GM23338 (cell line): ENCODE results near the gene RTL1. TPM values are rescaled to one million over a fixed set of nuclear protein-coding genes. Genes with fewer than 3 reads are reported as not detected.

Experiments used
- ATAC-seq: fragments of 200-7000 bp; cut with Tn5 transposase; 3 replicates; pipeline ENCODE4 v1.9.1; 2020
- DNase-seq: peaks from one replicate; pipeline ENCODE4 v3.0.0-alpha.2; 2015; ENCODE audit warnings: low spot score
- H2AFZ ChIP-seq: fragments of 200-600 bp; sonication (generic); 2 replicates; pipeline ENCODE4 v1.8.0; 2016; ENCODE audit warnings: antibody characterized with exemption, mild to moderate bottlenecking, moderate library complexity
- H3F3A ChIP-seq: fragments of 200-600 bp; sonication (generic); replicated peaks from 2 replicates; pipeline ENCODE4 v1.8.0; 2017; ENCODE audit warnings: antibody characterized with exemption, mixed run types, low read depth
- H3K27ac ChIP-seq: fragments of 200-600 bp; sonication (generic); 2 replicates; pipeline ENCODE4 v1.6.1; 2016; ENCODE audit warnings: low read depth
- H3K27me3 ChIP-seq: fragments of 200-600 bp; sonication (generic); 2 replicates; pipeline ENCODE4 v1.8.0; 2016; ENCODE audit warnings: mild to moderate bottlenecking, mixed run types, moderate library complexity; ENCODE audit not compliant: insufficient read depth
- H3K36me3 ChIP-seq: fragments of 200-600 bp; sonication (generic); 2 replicates; pipeline ENCODE4 v1.8.0; 2016; ENCODE audit warnings: mild to moderate bottlenecking; ENCODE audit not compliant: insufficient read depth
- H3K4me1 ChIP-seq: fragments of 200-600 bp; sonication (generic); 2 replicates; pipeline ENCODE4 v1.8.0; 2016; ENCODE audit warnings: mild to moderate bottlenecking, moderate library complexity; ENCODE audit not compliant: insufficient read depth
- H3K4me2 ChIP-seq: fragments of 200-600 bp; sonication (generic); 2 replicates; pipeline ENCODE4 v1.7.1; 2017; ENCODE audit warnings: mixed run types
- H3K4me3 ChIP-seq: fragments of 200-600 bp; sonication (generic); 2 replicates; pipeline ENCODE4 v1.6.1; 2016; ENCODE audit warnings: mixed run types
- H3K79me2 ChIP-seq: fragments of 200-600 bp; sonication (generic); replicated peaks from 2 replicates; pipeline ENCODE4 v1.8.0; 2017; ENCODE audit warnings: mild to moderate bottlenecking; ENCODE audit not compliant: insufficient read depth
- H3K9me2 ChIP-seq: fragments of 200-600 bp; sonication (generic); 2 replicates; pipeline ENCODE4 v1.8.0; 2017; ENCODE audit not compliant: insufficient read depth
- H4K20me1 ChIP-seq: fragments of 200-600 bp; sonication (generic); replicated peaks from 2 replicates; pipeline ENCODE4 v1.8.0; 2017; ENCODE audit warnings: mild to moderate bottlenecking; ENCODE audit not compliant: insufficient read depth
- H3K27ac Mint-ChIP-seq: 2 replicates; pipeline ENCODE4 v1.8.0; 2020; ENCODE audit warnings: inconsistent platforms, mild to moderate bottlenecking, moderate library complexity, mixed read lengths
- H3K27me3 Mint-ChIP-seq: 3 replicates; pipeline ENCODE4 v1.8.0; 2022; ENCODE audit warnings: low read depth, mild to moderate bottlenecking, moderate library complexity, mixed read lengths, inconsistent platforms; ENCODE audit not compliant: insufficient read depth, poor library complexity
- H3K36me3 Mint-ChIP-seq: 3 replicates; pipeline ENCODE4 v1.8.0; 2021; ENCODE audit warnings: low read depth, mild to moderate bottlenecking, inconsistent platforms, moderate library complexity, mixed read lengths
- H3K4me1 Mint-ChIP-seq: 3 replicates; pipeline ENCODE4 v1.8.0; 2020; ENCODE audit warnings: mild to moderate bottlenecking, inconsistent platforms, mixed read lengths
- H3K4me3 Mint-ChIP-seq: 3 replicates; pipeline ENCODE4 v1.8.0; 2021; ENCODE audit warnings: moderate library complexity, mild to moderate bottlenecking, inconsistent platforms, mixed read lengths
- H3K9me3 Mint-ChIP-seq: 3 replicates; pipeline ENCODE4 v1.8.0; 2020; ENCODE audit warnings: moderate library complexity, mild to moderate bottlenecking, inconsistent platforms, mixed read lengths
- CREB1 ChIP-seq: fragments of 250-450 bp; sonication (Bioruptor Pico); IDR thresholded peaks from 2 replicates; pipeline ENCODE4 v1.5.0; 2020; ENCODE audit warnings: low read depth, mild to moderate bottlenecking, moderate library complexity
- EZH2 ChIP-seq: fragments of 200-600 bp; sonication (generic); IDR thresholded peaks from one replicate; pipeline ENCODE4 v1.8.0; 2017; ENCODE audit warnings: antibody characterized with exemption, mild to moderate bottlenecking, low read depth; ENCODE audit not compliant: unreplicated experiment
- EZH2phosphoT487 ChIP-seq: fragments of 200-600 bp; sonication (generic); IDR thresholded peaks from one replicate; pipeline ENCODE4 v1.8.1; 2018; ENCODE audit warnings: antibody characterized with exemption; ENCODE audit not compliant: unreplicated experiment
- JUNB ChIP-seq: IDR thresholded peaks from one replicate; pipeline ENCODE4 v1.6.1; 2016; ENCODE audit warnings: antibody characterized with exemption; ENCODE audit not compliant: unreplicated experiment
- NANOG ChIP-seq: IDR thresholded peaks from 2 replicates; pipeline ENCODE4 v1.6.1; 2016; ENCODE audit warnings: antibody characterized with exemption, borderline replicate concordance
- POLR2AphosphoS5 ChIP-seq: IDR thresholded peaks from 2 replicates; pipeline ENCODE4 v1.6.1; 2016; ENCODE audit warnings: antibody characterized with exemption, low read depth
- STAT1 ChIP-seq: IDR thresholded peaks from one replicate; pipeline ENCODE4 v1.6.1; 2016; ENCODE audit warnings: antibody characterized with exemption; ENCODE audit not compliant: unreplicated experiment
- ZNF114 ChIP-seq: fragments of 250-450 bp; sonication (Bioruptor Pico); IDR thresholded peaks from 2 replicates; pipeline ENCODE4 v1.5.0; 2020; ENCODE audit warnings: mild to moderate bottlenecking, moderate library complexity
- ZNF331 ChIP-seq: fragments of 250-450 bp; sonication (Bioruptor Pico); IDR thresholded peaks from 2 replicates; pipeline ENCODE4 v1.5.0; 2020; ENCODE audit warnings: low read depth, mild to moderate bottlenecking, moderate library complexity
- polyA plus RNA-seq: library from polyadenylated mRNA; unstranded; fragments of >200 nt; fragmentation: Nextera tagmentation; extraction: Ambion mirVana; gene quantifications from 2 replicates; pipeline ENCODE4 v1.2.1, GENCODE V29; 2016
- total RNA-seq: library from RNA; depleted of rRNA; stranded (reverse); fragments of >200 nt; shearing (Covaris generic); gene quantifications from 2 replicates; pipeline ENCODE4 v1.2.3, GENCODE V29; 2014
- TF ChIP-seq, protein P1 (sequence below): fragments of 250-450 bp; sonication (Bioruptor Pico); IDR thresholded peaks from 2 replicates; pipeline ENCODE4 v1.5.0; 2020; ENCODE audit warnings: mild to moderate bottlenecking, moderate library complexity
- TF ChIP-seq, protein P2 (sequence below): IDR thresholded peaks from 2 replicates; pipeline ENCODE4 v1.6.1; 2016; ENCODE audit warnings: antibody characterized with exemption
- TF ChIP-seq, protein P3 (sequence below), 2 experiments: fragments of 200-600 bp in 1 of 2; sonication (generic) in 1 of 2; conservative IDR thresholded peaks; 2 replicates each; pipeline versions ENCODE4 v1.5.1 to v1.6.1; 2016 to 2017; ENCODE audit warnings: antibody characterized with exemption in 2 of 2, low read depth in 2 of 2, mild to moderate bottlenecking in 2 of 2, moderate library complexity in 1 of 2
- TF ChIP-seq, protein P4 (sequence below): IDR thresholded peaks from one replicate; pipeline ENCODE4 v1.6.1; 2018; ENCODE audit warnings: antibody characterized with exemption; ENCODE audit not compliant: unreplicated experiment

Gene RTL1
- total and polyA plus RNA-seq, 2 experiments from 2014 or later = not detected

DNA sequence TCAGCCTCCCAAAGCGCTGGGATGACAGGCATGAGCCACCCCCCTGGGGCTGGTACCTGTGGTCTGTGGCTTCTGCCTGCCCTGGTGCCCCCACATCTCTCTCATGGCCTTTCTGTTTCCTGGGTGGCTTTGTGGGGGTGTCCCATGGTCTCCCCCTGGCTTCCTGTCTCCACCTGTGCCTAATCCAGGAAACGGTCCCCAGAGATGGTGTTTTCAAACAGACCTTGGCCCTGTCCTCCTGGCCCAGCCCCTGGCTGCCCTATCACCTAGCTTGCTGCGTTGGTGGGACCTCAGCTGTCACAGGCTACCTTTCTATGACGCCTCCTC lies 59.5 kb downstream of the RTL1 start:
- no peak overlapping the region for H3K27ac ChIP-seq
- Mint-ChIP-seq H3K36me3 (no peaks in the 10 kb centered on the region), H3K4me3 (no peak overlapping the region), H3K27me3 (peaks cover 16% of the 10 kb centered on the region), H3K9me3 (no peaks in the 10 kb centered on the region), H3K4me1 (peaks cover 32% of the 10 kb centered on the region), H3K27ac (no peak overlapping the region)
- peaks cover 17% of the 10 kb centered on the region for H3K4me1 ChIP-seq
- H3K36me3 ChIP-seq = no peaks in the 10 kb centered on the region
- no peaks in the 10 kb centered on the region for H3K79me2 ChIP-seq
- no peak for DNase-seq
- no peak overlapping the region for H3K4me2 ChIP-seq
- H4K20me1 ChIP-seq = no peaks in the 10 kb centered on the region
- ATAC-seq = no peak
- no peak overlapping the region for H2AFZ ChIP-seq
- no peaks in the 10 kb centered on the region for H3K27me3 ChIP-seq
- no peak for TF ChIP-seq JUNB
- TF ChIP-seq, protein P1, sequence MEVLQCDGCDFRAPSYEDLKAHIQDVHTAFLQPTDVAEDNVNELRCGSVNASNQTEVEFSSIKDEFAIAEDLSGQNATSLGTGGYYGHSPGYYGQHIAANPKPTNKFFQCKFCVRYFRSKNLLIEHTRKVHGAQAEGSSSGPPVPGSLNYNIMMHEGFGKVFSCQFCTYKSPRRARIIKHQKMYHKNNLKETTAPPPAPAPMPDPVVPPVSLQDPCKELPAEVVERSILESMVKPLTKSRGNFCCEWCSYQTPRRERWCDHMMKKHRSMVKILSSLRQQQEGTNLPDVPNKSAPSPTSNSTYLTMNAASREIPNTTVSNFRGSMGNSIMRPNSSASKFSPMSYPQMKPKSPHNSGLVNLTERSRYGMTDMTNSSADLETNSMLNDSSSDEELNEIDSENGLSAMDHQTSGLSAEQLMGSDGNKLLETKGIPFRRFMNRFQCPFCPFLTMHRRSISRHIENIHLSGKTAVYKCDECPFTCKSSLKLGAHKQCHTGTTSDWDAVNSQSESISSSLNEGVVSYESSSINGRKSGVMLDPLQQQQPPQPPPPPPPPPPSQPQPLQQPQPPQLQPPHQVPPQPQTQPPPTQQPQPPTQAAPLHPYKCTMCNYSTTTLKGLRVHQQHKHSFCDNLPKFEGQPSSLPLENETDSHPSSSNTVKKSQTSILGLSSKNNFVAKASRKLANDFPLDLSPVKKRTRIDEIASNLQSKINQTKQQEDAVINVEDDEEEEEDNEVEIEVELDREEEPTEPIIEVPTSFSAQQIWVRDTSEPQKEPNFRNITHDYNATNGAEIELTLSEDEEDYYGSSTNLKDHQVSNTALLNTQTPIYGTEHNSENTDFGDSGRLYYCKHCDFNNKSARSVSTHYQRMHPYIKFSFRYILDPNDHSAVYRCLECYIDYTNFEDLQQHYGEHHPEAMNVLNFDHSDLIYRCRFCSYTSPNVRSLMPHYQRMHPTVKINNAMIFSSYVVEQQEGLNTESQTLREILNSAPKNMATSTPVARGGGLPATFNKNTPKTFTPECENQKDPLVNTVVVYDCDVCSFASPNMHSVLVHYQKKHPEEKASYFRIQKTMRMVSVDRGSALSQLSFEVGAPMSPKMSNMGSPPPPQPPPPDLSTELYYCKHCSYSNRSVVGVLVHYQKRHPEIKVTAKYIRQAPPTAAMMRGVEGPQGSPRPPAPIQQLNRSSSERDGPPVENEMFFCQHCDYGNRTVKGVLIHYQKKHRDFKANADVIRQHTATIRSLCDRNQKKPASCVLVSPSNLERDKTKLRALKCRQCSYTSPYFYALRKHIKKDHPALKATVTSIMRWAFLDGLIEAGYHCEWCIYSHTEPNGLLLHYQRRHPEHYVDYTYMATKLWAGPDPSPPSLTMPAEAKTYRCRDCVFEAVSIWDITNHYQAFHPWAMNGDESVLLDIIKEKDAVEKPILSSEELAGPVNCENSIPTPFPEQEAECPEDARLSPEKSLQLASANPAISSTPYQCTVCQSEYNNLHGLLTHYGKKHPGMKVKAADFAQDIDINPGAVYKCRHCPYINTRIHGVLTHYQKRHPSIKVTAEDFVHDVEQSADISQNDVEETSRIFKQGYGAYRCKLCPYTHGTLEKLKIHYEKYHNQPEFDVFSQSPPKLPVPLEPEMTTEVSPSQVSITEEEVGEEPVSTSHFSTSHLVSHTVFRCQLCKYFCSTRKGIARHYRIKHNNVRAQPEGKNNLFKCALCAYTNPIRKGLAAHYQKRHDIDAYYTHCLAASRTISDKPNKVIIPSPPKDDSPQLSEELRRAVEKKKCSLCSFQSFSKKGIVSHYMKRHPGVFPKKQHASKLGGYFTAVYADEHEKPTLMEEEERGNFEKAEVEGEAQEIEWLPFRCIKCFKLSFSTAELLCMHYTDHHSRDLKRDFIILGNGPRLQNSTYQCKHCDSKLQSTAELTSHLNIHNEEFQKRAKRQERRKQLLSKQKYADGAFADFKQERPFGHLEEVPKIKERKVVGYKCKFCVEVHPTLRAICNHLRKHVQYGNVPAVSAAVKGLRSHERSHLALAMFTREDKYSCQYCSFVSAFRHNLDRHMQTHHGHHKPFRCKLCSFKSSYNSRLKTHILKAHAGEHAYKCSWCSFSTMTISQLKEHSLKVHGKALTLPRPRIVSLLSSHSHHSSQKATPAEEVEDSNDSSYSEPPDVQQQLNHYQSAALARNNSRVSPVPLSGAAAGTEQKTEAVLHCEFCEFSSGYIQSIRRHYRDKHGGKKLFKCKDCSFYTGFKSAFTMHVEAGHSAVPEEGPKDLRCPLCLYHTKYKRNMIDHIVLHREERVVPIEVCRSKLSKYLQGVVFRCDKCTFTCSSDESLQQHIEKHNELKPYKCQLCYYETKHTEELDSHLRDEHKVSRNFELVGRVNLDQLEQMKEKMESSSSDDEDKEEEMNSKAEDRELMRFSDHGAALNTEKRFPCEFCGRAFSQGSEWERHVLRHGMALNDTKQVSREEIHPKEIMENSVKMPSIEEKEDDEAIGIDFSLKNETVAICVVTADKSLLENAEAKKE (CRISPR knock-in tag) = no peak
- no peak for TF ChIP-seq POLR2AphosphoS5
- TF ChIP-seq NANOG = no peak
- TF ChIP-seq CREB1 (CRISPR knock-in tag) = no peak
- no peak for TF ChIP-seq EZH2phosphoT487
- TF ChIP-seq, protein P2, sequence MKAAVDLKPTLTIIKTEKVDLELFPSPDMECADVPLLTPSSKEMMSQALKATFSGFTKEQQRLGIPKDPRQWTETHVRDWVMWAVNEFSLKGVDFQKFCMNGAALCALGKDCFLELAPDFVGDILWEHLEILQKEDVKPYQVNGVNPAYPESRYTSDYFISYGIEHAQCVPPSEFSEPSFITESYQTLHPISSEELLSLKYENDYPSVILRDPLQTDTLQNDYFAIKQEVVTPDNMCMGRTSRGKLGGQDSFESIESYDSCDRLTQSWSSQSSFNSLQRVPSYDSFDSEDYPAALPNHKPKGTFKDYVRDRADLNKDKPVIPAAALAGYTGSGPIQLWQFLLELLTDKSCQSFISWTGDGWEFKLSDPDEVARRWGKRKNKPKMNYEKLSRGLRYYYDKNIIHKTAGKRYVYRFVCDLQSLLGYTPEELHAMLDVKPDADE = no peak
- no peak for TF ChIP-seq STAT1
- TF ChIP-seq, protein P3, sequence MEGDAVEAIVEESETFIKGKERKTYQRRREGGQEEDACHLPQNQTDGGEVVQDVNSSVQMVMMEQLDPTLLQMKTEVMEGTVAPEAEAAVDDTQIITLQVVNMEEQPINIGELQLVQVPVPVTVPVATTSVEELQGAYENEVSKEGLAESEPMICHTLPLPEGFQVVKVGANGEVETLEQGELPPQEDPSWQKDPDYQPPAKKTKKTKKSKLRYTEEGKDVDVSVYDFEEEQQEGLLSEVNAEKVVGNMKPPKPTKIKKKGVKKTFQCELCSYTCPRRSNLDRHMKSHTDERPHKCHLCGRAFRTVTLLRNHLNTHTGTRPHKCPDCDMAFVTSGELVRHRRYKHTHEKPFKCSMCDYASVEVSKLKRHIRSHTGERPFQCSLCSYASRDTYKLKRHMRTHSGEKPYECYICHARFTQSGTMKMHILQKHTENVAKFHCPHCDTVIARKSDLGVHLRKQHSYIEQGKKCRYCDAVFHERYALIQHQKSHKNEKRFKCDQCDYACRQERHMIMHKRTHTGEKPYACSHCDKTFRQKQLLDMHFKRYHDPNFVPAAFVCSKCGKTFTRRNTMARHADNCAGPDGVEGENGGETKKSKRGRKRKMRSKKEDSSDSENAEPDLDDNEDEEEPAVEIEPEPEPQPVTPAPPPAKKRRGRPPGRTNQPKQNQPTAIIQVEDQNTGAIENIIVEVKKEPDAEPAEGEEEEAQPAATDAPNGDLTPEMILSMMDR (conservative IDR thresholded peaks at IDR 0.05; ENCODE audit: low read depth in 2 of 2) = no peak
- no peak for TF ChIP-seq ZNF331 (CRISPR knock-in tag)
- TF ChIP-seq ZNF114 (CRISPR knock-in tag) = no peak
- TF ChIP-seq EZH2 = no peak
- TF ChIP-seq, protein P4, sequence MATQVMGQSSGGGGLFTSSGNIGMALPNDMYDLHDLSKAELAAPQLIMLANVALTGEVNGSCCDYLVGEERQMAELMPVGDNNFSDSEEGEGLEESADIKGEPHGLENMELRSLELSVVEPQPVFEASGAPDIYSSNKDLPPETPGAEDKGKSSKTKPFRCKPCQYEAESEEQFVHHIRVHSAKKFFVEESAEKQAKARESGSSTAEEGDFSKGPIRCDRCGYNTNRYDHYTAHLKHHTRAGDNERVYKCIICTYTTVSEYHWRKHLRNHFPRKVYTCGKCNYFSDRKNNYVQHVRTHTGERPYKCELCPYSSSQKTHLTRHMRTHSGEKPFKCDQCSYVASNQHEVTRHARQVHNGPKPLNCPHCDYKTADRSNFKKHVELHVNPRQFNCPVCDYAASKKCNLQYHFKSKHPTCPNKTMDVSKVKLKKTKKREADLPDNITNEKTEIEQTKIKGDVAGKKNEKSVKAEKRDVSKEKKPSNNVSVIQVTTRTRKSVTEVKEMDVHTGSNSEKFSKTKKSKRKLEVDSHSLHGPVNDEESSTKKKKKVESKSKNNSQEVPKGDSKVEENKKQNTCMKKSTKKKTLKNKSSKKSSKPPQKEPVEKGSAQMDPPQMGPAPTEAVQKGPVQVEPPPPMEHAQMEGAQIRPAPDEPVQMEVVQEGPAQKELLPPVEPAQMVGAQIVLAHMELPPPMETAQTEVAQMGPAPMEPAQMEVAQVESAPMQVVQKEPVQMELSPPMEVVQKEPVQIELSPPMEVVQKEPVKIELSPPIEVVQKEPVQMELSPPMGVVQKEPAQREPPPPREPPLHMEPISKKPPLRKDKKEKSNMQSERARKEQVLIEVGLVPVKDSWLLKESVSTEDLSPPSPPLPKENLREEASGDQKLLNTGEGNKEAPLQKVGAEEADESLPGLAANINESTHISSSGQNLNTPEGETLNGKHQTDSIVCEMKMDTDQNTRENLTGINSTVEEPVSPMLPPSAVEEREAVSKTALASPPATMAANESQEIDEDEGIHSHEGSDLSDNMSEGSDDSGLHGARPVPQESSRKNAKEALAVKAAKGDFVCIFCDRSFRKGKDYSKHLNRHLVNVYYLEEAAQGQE = no peak
- no peak overlapping the region for H3K4me3 ChIP-seq
- H3K9me2 ChIP-seq = no peaks in the 10 kb centered on the region
- H3F3A ChIP-seq = no peaks in the 10 kb centered on the region
